ENCODE results near the gene KRTAP19-8.

- TF ChIP-seq CTCF (IDR thresholded peaks at IDR 0.05): no peak
- TF ChIP-seq POLR2A (IDR thresholded peaks at IDR 0.05): no peak
These were observed 39.9 kb upstream of the KRTAP19-8 start for GRCh38 chr21:31078216-31078615.
